Tongue (tissue), 2 donors: ENCODE data around the gene JAK2. TPM values are rescaled to one million over a fixed set of nuclear protein-coding genes. Genes with fewer than 3 reads are reported as not detected.
"Not testable (repeated sequence)": the region's sequence is repeated elsewhere in the genome, so short reads cannot be mapped to it uniquely, and the experiment has no call there.

Source experiments
- DNase-seq: peaks from one replicate; pipeline ENCODE4 v3.0.0-alpha.2; 2015
- total RNA-seq: library from RNA; depleted of rRNA; stranded (reverse); fragments of >200 nt; gene quantifications from one replicate; pipeline ENCODE4 v1.2.3, GENCODE V29; 2014

JAK2 gene
- total RNA-seq, result 25.2 TPM

DNA sequence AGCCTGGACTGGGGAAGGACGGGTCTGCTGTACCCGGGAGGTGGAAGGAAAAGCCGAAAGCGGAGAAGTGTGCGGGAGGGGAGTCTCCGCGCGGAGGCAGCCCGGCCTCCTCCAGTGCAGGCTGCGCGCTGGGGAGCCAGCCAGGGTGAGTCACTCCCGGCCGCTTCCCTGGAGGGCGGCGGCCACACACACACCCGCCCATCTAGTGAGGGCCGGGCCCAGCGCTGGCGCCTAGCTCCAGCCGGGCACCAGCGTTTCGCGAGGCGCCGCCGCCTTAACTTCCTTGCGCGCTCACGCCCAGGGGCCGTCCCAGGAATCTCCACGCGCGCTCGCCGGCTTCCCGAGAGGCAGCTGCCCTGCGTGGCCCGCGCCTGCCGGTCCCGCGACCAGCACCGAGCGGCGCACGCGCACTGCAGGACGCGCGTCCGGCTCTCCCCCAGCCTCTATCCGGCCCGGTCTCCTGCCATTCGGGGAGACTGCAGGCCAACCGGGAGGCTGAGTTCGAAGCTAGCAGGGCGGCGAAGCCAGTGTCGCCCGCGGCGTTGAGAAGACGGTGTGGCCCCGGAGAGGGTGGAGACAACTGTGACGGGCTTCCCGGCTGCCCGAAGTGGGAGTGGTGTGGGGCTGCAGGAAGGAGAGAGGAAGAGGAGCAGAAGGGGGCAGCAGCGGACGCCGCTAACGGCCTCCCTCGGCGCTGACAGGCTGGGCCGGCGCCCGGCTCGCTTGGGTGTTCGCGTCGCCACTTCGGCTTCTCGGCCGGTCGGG is at the start of gene JAK2:
Gene JAK2, plus strand, starts transcription at position 652 of the 765 bp plus-strand sequence. CDS start 36,716 bp downstream, outside the sequence.
- peak; percentile 96 for DNase-seq

DNA sequence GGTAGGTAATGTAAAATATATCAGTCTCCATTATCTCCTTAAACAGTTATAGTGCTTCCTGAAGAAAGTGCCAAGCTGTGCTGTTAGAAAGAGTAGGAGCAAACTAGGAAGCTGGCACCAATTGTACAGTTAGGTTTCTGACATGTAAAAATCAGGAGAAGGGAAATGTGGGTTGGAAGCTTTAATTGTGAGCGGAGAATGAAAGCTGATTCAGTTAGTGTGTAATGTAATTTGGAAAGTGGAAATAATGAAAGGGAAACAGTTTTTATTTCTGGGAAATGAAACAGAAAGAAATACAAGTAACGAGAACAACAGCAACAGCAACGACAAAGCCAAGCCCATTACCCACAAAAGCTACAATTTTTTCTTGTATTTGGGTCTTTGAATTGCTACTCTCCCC is 48.8 kb upstream of the JAK2 start:
- DNase-seq, result no peak

DNA sequence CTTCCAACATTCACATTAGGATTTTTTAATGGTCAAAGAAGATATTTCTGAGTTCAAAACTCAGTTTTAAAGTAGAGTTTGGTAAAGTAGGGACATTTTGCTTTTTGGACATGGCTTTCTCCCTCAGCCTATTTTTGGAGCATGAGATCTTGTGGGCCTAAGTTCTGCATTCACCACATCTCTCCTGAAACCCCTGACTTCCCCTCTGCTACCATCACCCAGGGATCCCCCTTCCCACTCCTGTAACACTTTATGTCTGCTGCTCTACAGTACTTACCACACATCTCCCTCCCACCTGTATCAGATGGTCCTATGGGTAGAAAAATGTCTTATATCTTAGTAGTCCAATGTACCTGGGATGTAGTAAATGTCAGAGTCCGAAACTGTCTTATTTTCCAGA is 48.2 kb upstream of the JAK2 start:
- no peak for DNase-seq

DNA sequence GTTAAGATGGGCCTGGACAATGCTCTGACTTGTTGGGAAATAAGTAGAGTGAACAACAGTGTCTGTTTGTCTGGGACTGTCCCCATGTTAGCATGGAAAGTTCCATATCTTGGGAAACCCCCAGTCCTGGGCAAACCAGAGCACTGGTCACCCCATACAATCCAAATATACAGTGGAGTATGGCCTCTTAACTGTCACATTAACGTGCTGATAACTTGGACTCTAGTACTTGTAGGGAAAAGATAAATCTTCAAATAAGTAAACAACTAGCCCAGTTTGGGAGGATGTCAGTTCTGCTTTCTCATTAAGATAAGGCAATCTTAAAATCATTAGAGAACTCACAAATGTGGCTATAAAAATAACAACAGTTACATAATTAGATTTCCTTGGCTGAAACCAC is 47.6 kb upstream of the JAK2 start:
- no peak for DNase-seq

DNA sequence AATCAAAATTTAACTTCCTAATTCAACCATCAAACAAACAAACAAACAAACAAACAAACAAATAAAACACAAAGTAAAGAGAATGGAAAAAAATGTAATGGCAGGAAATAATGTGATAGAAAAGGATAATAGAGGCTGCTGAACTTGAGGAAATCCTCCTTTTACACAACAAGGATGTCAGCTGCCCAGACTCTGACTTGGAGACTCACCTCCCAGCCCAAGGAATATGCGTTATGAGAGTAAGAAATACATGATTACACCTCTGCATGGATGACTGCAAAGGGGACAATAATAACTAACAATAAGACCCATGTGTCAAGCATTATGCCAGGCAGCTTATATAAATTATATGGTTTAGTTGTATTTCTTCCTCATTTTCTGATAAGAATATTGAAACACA is 46.6 kb upstream of the JAK2 start:
- DNase-seq, result no peak

DNA sequence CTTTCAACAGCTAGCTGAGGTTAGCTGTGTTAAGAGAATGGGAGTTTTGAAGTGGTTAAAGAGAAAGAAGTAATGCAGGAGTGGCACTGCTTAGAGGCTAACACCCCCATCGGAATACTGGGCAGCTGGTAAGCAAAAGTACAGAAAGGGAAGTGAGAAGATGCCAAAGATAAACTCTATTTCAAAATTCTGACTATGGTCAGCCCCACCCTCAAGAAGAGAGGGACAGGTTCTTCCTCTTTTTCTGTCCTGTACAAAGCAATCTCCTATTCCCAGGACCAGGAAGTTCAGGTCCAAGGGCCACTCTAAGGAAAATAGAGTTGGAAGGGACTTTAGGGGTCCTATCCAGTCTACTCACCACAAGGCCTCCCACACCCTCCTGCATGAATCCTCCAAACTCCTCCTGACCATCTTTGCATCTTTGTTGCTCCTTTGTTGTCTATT is 45.9 kb upstream of the JAK2 start:
- DNase-seq, result no peak

DNA sequence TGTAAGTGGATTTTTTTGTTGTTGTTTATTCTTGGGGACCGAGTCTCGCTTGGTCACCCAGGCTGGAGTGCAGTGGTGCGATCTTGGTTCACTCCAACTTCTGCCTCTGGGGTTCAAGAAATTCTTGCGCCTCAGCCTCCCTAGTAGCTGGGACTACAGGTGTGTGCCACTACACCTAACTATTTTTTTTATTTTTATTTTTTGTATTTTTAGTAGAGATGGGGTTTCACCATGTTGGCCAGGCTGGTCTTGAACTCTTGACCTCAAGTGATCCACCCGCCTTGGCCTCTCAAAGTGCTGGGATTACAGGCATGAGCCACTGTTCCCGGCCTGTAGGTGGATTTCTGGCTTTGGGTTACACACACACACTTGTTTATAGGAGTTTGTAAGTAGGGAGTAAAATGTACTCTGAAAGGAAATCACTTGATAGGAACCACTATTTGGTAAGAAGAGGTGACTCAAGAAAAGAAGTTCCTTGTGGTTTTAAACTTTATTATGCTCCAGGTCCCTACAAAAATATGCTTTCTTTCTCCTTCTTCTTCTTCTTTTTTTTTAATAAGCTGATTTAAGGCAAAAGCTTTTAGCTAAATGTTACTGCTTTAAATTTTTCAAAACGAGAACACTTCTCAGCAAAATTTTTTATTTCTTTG is 42.9 kb upstream of the JAK2 start:
- not testable (repeated sequence) for DNase-seq

DNA sequence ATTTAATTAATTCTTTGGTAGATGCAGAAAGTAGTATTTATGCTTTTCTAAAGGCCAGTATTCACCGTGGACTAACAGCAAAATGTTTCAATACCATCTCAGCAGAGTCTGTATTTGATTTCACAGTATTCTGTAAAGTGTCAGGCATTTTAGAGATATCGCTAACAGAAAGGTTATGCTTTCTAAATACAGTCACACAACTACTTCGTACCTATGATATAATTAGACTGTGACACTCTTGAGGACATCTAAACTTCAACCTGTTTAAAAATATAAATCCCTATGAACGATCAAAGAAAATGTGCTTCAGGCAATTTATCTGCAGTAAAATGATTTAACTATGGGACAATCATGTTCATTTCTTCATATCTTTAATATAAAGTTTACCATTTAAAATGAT is 41.7 kb upstream of the JAK2 start:
- no peak for DNase-seq

DNA sequence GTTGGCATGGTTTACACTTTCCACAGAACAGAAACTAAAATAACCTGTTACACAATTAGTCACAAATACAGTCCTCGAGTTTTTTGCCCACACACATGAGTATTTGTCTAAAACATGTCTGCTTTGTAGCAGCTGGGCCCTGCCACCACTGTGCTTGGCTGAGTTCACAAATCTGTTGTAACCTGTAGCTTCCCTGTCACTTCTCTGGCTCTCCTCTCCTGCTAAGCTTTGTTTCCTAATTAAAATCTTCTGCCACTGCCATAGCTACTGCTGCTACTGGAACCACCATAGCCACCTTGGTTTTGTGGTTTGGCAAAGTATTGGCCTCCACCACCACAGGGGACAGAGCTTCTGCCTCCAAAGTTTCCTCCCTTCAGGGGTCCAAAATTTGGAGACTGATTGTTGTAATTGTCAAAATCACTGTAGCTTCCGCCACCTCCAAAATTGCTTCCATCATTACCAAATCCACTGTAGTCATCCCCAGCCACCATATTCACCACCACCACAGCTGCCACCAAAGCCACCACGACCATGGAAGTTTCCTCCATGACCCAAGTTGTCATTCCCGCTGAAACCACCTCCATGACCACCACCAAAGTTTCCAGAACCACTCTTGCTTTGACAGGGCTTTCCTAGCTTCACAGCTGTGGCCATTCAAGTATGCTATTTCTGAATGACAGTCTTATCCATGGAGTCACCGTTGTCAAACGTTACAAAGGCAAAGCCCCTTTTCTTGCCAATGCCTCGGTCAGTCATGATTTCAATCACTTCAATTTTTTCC is 40.5 kb upstream of the JAK2 start:
- not testable (repeated sequence) for DNase-seq

DNA sequence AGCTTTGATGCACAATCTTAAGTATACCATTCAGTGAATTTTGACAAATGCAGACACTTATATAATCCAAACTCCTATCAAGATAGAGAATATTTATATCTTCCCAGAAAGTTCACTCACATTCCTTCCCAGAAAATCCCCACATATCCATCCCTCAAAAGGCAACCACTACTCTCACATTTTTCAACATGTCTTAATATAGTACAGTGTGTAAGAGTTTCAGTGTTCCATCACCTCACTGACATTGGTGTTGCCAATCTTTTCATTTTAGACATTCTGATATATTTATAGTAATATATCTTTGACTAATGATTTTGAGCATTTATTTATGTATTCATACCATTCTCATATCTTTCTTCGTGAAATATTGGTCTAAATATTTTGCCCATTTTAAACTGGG is 38.1 kb upstream of the JAK2 start:
- no peak for DNase-seq

DNA sequence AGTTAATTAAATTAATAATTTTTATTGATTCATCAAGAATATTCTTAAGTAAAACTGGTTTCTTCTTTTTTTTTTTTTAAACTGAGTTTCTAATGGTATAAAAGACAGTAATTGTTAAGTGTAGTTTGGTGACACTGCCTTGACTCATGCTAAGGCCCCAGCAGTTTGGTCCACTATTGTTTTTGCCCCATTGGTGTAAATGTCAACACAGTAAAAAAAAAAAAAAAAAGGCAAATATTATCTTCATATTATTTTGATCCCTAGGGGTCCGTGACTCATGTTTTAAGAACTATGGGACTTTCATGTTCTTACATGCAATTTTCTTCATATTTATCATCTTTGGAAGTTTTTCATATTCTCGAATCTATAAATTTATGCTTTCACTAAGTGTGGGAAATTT is 29.2 kb upstream of the JAK2 start:
- DNase-seq, result no peak

DNA sequence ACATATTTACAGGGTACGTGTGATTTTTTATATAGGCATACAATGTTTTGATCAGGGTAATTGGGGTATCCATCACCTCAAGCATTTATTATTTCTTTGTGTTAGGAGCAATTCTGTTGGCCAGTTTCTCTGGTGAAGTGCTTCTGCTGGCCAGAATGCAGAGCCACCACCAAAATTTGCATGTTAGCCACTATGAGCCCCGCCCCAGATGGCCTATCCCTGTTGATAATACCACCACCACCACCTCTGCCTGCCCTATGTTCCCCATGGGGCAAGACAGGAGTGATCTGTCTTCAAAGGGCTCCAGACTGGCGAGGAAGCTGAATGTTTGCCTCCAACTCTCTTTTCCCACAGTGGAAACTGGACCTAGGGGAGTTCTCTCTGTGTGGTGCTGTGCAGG is 26.0 kb upstream of the JAK2 start:
- no peak for DNase-seq

DNA sequence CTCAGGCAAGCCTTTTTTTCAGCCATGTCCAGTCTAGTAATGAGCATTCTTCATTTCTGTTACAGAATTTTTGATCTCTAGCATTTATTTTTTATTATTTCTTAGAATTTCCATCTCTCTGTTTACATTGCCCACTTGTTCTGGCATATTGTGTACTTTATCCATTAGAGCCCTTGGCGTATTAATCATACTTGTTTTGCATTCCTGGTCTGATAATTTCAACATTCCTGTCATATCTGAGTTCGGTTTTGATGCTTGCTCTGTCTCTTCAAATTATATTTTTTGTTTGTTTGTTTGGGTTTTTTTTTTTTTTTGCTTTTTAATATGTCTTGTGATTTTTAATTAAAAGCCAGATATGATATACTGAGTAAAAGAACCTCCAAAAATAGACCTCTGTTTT is 23.0 kb upstream of the JAK2 start:
- no peak for DNase-seq

DNA sequence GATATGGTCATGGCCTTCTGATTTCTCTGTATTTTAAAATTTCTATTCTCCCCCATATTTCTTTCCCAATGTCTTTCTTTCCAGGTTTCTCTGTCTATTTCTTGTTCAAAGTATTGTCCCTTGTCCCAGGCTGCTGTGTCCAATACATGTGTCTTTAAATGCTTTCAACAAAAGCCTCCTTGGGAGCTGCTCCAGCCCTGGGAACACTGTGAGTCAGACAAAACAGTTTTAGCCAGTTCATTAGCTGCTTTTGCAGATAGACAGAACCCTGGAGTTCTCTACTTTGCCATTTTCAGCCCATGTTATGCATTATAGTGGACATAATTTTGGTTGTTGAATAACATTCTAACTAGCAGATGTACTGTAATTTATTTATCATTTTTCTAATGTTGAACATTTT is 20.5 kb upstream of the JAK2 start:
- DNase-seq, result no peak

DNA sequence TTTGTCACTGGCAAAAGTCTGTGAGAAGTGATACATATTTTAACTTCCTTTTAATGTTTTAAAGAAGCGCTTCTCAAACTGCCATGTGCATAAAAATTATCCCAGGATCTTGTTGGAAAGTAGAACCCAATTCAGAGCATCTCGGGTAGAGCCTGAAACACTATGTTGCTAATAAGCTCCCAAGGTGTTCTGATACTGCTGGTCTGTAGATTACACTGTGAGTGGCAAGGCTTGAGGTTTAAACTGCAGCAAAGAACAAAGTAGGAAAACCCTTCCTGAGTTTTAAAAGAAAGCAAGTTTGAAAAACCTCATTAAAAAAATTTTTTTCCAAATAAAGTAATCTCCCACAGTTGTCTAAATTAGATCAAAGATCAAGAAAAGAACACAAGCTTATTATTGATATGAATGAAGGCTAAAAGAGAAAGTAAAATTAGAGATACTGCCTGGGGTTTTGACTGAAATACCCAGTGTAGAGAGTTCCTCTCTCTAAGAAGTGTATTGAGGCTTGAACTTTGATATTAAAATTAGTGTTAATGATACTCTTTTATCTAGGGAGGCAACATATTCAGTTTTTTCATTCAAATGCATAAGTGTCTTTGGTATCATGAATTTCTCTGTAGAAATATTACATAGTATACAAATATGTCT is 19.8 kb upstream of the JAK2 start:
- no peak for DNase-seq

DNA sequence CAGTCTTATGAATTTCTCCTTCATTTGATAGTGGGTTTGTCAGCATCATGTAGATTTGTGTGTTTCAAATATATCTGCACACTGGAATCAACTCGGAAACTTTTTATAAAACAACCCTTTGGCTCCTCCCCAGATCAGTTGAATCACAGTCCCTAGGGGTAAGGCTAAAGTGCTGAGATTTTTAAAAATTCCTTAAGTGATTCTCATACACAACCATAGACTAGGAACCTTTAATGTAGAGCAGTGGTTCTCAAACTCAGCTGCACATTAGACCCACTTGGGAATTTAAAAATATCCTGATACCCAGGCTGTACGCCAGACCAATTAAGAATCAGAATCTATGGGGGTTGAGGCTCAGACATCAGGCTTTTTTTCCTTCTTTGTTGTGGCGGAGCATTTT is 17.5 kb upstream of the JAK2 start:
- no peak for DNase-seq

DNA sequence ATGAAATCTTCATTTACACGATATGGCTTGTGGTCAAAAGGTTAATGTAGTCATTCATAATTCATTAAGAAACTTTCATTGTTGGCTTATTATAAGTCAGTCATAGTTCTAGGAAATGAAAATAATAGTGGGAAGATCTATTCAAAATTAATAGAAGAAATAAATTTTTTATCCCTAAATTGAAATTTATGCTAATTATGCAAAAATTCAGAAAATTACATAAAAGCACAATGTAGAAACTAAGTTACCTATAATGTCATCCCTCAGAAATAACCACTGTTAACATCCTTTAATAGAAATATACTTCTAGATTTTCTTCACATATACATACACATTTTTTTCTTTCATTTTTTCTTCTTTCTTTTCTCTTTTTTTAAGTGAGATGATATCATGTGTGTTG is 15.9 kb upstream of the JAK2 start:
- no peak for DNase-seq

DNA sequence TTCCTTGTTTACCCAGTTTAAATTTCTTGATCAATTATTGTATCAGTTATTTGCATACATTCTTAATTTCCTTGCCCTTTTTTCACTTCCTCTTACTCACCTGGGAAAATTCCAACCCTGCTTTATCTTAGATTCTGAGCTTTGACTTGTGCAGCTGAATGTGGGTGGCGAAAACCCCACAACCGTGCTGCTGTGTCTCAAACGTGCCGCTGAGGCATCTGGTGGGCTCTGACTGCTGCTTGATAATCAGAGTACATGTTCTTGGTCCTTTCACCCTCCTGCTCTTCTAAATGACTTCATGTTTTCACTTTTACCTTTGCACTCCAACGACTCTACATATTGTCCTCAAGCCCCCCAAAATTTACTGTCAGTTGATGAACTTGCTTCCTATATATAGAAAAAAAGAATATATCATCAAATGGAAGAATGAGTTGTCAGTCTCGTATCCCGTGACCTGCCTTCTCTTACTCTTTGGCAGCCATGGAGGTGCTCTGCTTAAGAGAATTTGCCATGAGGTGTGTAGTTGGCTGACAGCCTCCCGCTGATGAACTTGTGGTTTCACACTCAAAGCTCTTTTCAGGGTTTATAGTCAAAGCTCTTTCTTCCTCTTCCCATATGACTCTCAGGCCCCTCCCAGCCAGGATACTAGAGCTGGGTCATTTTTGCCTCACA is 14.0 kb upstream of the JAK2 start:
- DNase-seq, result no peak

DNA sequence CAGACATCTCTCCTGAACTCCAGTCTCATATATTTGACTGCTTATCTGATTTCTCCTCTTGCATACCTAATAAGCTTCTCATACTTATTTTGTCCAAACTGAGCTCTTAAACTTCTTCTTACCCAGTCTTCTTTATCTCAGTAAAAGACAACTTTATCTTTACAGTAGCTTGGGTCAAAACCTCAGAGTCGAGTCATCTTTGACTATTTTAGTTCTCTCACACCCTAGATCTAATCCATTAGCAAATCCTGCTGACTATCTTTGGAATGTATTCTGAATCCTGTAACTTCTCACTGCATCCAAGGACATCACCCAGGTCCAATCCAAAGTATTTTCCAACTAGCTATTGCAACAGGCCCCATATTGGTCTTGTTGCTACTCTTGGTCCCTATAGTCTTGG is 11.8 kb upstream of the JAK2 start:
- DNase-seq, result no peak

DNA sequence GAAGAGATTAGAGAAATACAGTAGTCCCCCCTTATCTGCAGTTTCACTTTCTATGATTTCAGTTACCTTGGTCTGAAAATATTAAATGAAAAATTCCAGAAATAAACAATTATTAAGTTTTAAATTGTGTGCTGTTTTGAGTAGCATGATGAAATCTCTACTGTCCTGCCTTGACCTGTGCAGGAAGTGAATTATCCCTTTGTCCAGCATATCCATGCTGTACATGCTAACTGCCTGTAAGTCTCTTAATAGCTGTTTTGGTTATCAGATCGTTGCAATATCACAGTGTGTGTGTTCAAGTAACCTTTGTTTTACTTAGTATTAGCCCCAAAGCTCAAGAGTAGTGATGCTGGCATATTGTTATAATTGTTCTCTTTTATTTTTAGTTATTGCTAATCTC is 11.2 kb upstream of the JAK2 start:
- no peak for DNase-seq

DNA sequence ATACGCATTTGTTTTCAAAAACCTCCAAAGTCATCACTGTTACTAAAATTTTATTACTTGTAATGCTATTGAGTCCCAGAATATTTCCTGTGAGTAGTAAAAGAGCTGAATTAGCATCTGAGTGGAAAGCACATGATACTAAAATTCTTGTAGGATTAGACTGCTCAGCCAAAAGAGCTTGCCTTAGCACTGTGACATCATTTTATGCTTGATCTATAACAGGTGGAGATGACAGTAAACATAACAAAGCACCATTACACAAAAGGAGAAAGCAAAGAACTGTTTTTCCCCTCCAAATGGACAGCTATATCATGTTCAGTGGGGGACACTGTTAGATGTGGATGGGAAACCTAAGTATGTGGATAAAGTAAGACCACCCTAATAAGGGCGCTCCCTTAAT is 5.8 kb upstream of the JAK2 start:
- DNase-seq, result peak; percentile 48

DNA sequence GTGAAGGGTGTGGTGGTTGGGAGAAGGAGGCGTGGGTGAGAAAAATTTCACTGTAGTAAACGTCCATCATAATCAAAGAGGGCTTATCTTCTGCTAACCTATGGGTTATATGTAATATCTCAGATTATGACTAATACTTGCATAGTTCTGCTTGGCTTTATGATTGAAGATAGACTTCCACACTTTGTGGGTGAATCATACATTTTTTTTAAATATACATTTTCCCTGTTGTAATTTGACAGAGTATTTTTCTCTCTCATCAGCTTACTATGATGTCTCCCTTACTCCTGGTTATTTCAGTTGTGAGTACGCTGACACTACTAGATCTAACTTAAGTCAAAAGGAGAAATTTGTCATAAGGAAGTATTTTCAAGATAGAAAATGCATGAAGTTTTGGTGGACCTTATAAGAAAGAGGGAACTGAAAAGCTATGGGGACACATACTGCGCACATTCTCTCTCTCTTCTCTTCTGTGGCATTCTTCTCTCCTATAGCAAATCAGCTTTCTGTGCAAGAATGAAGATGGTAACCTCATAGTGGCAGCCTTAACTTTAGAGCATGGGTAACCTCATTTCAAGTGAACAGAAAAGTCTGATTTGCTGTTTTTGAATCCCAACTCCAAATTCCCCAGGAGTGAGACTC is 4.9 kb upstream of the JAK2 start:
- DNase-seq, result no peak
